GM12875 (cell line): ENCODE measurements around the gene NXPH4.

ENCODE experiments used
- H3K4me3 ChIP-seq: one replicate; pipeline ENCODE4 v1.5.1; 2011; ENCODE audit warnings: low read depth, low read length, control low read depth
- CTCF ChIP-seq: IDR thresholded peaks from 2 replicates; pipeline ENCODE4 v1.5.1; 2011; ENCODE audit warnings: low read depth, mild to moderate bottlenecking, control low read depth, inconsistent platforms, low read length, moderate library complexity, borderline replicate concordance; ENCODE audit not compliant: insufficient read depth

NXPH4 gene

GRCh38 chr12:57190037-57190436 is 26.6 kb upstream of the NXPH4 start:
- TF ChIP-seq CTCF = no peak
- no peak overlapping the region for H3K4me3 ChIP-seq

- TF ChIP-seq CTCF = no peak
- no peak overlapping the region for H3K4me3 ChIP-seq
Observed at GRCh38 chr12:57190821-57191220, 25.8 kb upstream of the NXPH4 start.

- TF ChIP-seq CTCF = no peak
- H3K4me3 ChIP-seq = no peak overlapping the region
Observed at GRCh38 chr12:57191410-57191809, 25.2 kb upstream of the NXPH4 start.

GRCh38 chr12:57192920-57193319 is 23.7 kb upstream of the NXPH4 start:
- H3K4me3 ChIP-seq = no peak overlapping the region
- no peak for TF ChIP-seq CTCF

GRCh38 chr12:57193706-57194245 is 22.8 kb upstream of the NXPH4 start:
- H3K4me3 ChIP-seq = no peak overlapping the region
- TF ChIP-seq CTCF = no peak

- H3K4me3 ChIP-seq = no peak overlapping the region
Observed at GRCh38 chr12:57194253-57194652, 22.3 kb upstream of the NXPH4 start.

More at GRCh38 chr12:57194253-57194652, 22.3 kb upstream of the NXPH4 start:
- TF ChIP-seq CTCF = no peak
